H9 (cell line): Measurements from ENCODE around the gene THBS2. TPM values are rescaled to one million over a fixed set of nuclear protein-coding genes. Genes with fewer than 3 reads are reported as not detected.

Source experiments
- DNase-seq: peaks from one replicate; pipeline ENCODE4 v3.0.0-alpha.2; 2017
- H2AFZ ChIP-seq: one replicate; pipeline ENCODE4 v1.6.1; 2013; ENCODE audit warnings: mild to moderate bottlenecking, low read length, control low read depth, moderate library complexity
- H2AK5ac ChIP-seq: 2 replicates; pipeline ENCODE4 v1.6.1; 2013; ENCODE audit warnings: low read length, control low read depth, mixed read lengths; ENCODE audit not compliant: insufficient read length
- H2BK120ac ChIP-seq: one replicate; pipeline ENCODE4 v1.6.1; 2013; ENCODE audit warnings: low read depth, mild to moderate bottlenecking, low read length, control low read depth, inconsistent platforms; ENCODE audit not compliant: poor library complexity, severe bottlenecking
- H2BK12ac ChIP-seq: 2 replicates; pipeline ENCODE4 v1.6.1; 2013; ENCODE audit warnings: low read length, control low read depth, mixed read lengths, low read depth; ENCODE audit not compliant: insufficient read length
- H2BK15ac ChIP-seq: 2 replicates; pipeline ENCODE4 v1.6.1; 2013; ENCODE audit warnings: low read depth, low read length, control low read depth
- H2BK20ac ChIP-seq: one replicate; pipeline ENCODE4 v1.6.1; 2013; ENCODE audit warnings: low read depth, mild to moderate bottlenecking, low read length, control low read depth, inconsistent platforms; ENCODE audit not compliant: poor library complexity, severe bottlenecking
- H2BK5ac ChIP-seq: 2 replicates; pipeline ENCODE4 v1.6.1; 2013; ENCODE audit warnings: low read length, control low read depth, mixed read lengths; ENCODE audit not compliant: insufficient read length
- H3K14ac ChIP-seq: 2 replicates; pipeline ENCODE4 v1.6.1; 2013; ENCODE audit warnings: low read length, control low read depth; ENCODE audit not compliant: insufficient read depth
- H3K18ac ChIP-seq: 2 replicates; pipeline ENCODE4 v1.6.1; 2013; ENCODE audit warnings: low read depth, mild to moderate bottlenecking, mixed read lengths, low read length, control low read depth; ENCODE audit not compliant: insufficient read length
- H3K23ac ChIP-seq: 2 replicates; pipeline ENCODE4 v1.6.1; 2013; ENCODE audit warnings: low read length, control low read depth, mixed read lengths, low read depth; ENCODE audit not compliant: insufficient read length
- H3K23me2 ChIP-seq: 2 replicates; pipeline ENCODE4 v1.6.1; 2013; ENCODE audit warnings: low read depth, mild to moderate bottlenecking, mixed read lengths, low read length, control low read depth; ENCODE audit not compliant: insufficient read length, poor library complexity, severe bottlenecking
- H3K27ac ChIP-seq: 2 replicates; pipeline ENCODE4 v1.5.1; 2013; ENCODE audit warnings: low read length, control low read depth, mixed read lengths, low read depth; ENCODE audit not compliant: insufficient read length
- H3K27me3 ChIP-seq: 2 replicates; pipeline ENCODE4 v1.6.1; 2013; ENCODE audit warnings: low read length, control low read depth, inconsistent platforms; ENCODE audit not compliant: insufficient read depth
- H3K4ac ChIP-seq: 2 replicates; pipeline ENCODE4 v1.6.1; 2013; ENCODE audit warnings: low read depth, mild to moderate bottlenecking, control low read depth, inconsistent platforms, low read length, moderate library complexity
- H3K4me1 ChIP-seq: 2 replicates; pipeline ENCODE4 v1.6.1; 2013; ENCODE audit warnings: low read length, control low read depth, inconsistent platforms; ENCODE audit not compliant: insufficient read depth
- H3K4me2 ChIP-seq: 2 replicates; pipeline ENCODE4 v1.6.1; 2013; ENCODE audit warnings: low read length, control low read depth, mixed read lengths; ENCODE audit not compliant: insufficient read length, insufficient read depth
- H3K56ac ChIP-seq: 2 replicates; pipeline ENCODE4 v1.6.1; 2013; ENCODE audit warnings: low read depth, mild to moderate bottlenecking, mixed read lengths, low read length, control low read depth; ENCODE audit not compliant: insufficient read length
- H3K79me1 ChIP-seq: 2 replicates; pipeline ENCODE4 v1.6.1; 2013; ENCODE audit warnings: low read depth, mild to moderate bottlenecking, moderate library complexity, low read length, control low read depth, inconsistent platforms; ENCODE audit not compliant: insufficient read depth, poor library complexity, severe bottlenecking
- H3K79me2 ChIP-seq: 2 replicates; pipeline ENCODE4 v1.6.1; 2013; ENCODE audit warnings: low read length, control low read depth, inconsistent platforms; ENCODE audit not compliant: insufficient read depth
- H3K9ac ChIP-seq: 2 replicates; pipeline ENCODE4 v1.6.1; 2013; ENCODE audit warnings: low read length, control low read depth, mixed read lengths; ENCODE audit not compliant: insufficient read length; ENCODE audit errors: extremely low read depth
- H3K9me3 ChIP-seq: one replicate; pipeline ENCODE4 v1.6.1; 2013; ENCODE audit warnings: low read depth, low read length, inconsistent platforms; ENCODE audit not compliant: control insufficient read depth
- H3T11ph ChIP-seq: one replicate; pipeline ENCODE4 v1.6.1; 2013; ENCODE audit warnings: mild to moderate bottlenecking, low read length, control low read depth, inconsistent platforms
- H4K20me1 ChIP-seq: one replicate; pipeline ENCODE4 v1.6.1; 2013; ENCODE audit not compliant: control insufficient read depth, insufficient read length, insufficient read depth
- H4K5ac ChIP-seq: 2 replicates; pipeline ENCODE4 v1.6.1; 2013; ENCODE audit warnings: low read depth, mild to moderate bottlenecking, mixed read lengths, low read length, control low read depth; ENCODE audit not compliant: insufficient read length
- H4K8ac ChIP-seq: replicated peaks from 2 replicates; pipeline ENCODE4 v1.6.1; 2013; ENCODE audit warnings: low read length, control low read depth, mixed read lengths, low read depth; ENCODE audit not compliant: insufficient read length
- H4K91ac ChIP-seq: 2 replicates; pipeline ENCODE4 v1.6.1; 2013; ENCODE audit warnings: low read depth, mild to moderate bottlenecking, moderate library complexity, mixed read lengths, low read length, control low read depth; ENCODE audit not compliant: insufficient read length
- H3K27ac Mint-ChIP-seq, 3 experiments: 2 replicates in 2 of 3; 3 replicates in 1 of 3; pipeline ENCODE4 v1.8.0; 2020 to 2021; ENCODE audit warnings: mixed read lengths in 3 of 3, mild to moderate bottlenecking in 1 of 3, moderate library complexity in 1 of 3
- H3K27me3 Mint-ChIP-seq: 2 replicates; pipeline ENCODE4 v1.8.0; 2021; ENCODE audit warnings: low read depth, mild to moderate bottlenecking, moderate library complexity, mixed read lengths
- H3K36me3 Mint-ChIP-seq, 3 experiments: 2 replicates in 2 of 3; 3 replicates in 1 of 3; pipeline ENCODE4 v1.8.0; 2020 to 2021; ENCODE audit warnings: low read depth in 3 of 3, mixed read lengths in 3 of 3; ENCODE audit not compliant: insufficient read depth in 1 of 3
- H3K4me1 Mint-ChIP-seq, 2 experiments: 2 replicates each; pipeline ENCODE4 v1.8.0; 2020; ENCODE audit warnings: mixed read lengths in 2 of 2
- H3K4me3 Mint-ChIP-seq, 2 experiments: 2 replicates in 1 of 2; 3 replicates in 1 of 2; pipeline ENCODE4 v1.8.0; 2020 to 2021; ENCODE audit warnings: mild to moderate bottlenecking in 2 of 2, mixed read lengths in 2 of 2, moderate library complexity in 1 of 2
- H3K9me3 Mint-ChIP-seq, 2 experiments: 2 replicates in 1 of 2; 3 replicates in 1 of 2; pipeline ENCODE4 v1.8.0; 2020; ENCODE audit warnings: mild to moderate bottlenecking in 2 of 2, mixed read lengths in 2 of 2, moderate library complexity in 1 of 2
- WGBS: extraction: QIAGEN DNeasy Blood & Tissue Kit; methylation state at CpG from one replicate; pipeline ENCODE4 v1.1.7; 2013; ENCODE audit warnings: missing lambda C conversion rate, low lambda C conversion rate, mixed read lengths; ENCODE audit not compliant: insufficient read length; ENCODE audit errors: extremely low coverage; 5-methylcytosine and 5-hydroxymethylcytosine counted together
- total RNA-seq: library from RNA; stranded (reverse); gene quantifications from 2 replicates; pipeline ENCODE4 v1.2.1, GENCODE V29; 2021
- TF ChIP-seq, protein P1 (sequence below): fragments of 200-600 bp; sonication (generic); conservative IDR thresholded peaks from 3 replicates; pipeline ENCODE4 v1.8.0; 2021; ENCODE audit warnings: antibody characterized with exemption, mild to moderate bottlenecking

THBS2 gene
- total RNA-seq, 1 experiment from 2014 or later: 14.7 TPM

GRCh38 chr6:169186496-169187169, 67.0 kb downstream of the THBS2 start:
- Histone ChIP-seq H4K20me1 (no peaks in the 10 kb centered on the region), H3K4ac (no peak overlapping the region), H3K14ac (no peak overlapping the region), H3K4me1 (no peaks in the 10 kb centered on the region), H3K9me3 (no peaks in the 10 kb centered on the region), H3K79me2 (no peaks in the 10 kb centered on the region), H3K27me3 (no peaks in the 10 kb centered on the region), H3K9ac (no peak overlapping the region), H2AFZ (no peak overlapping the region), H3K27ac (no peak overlapping the region), H4K8ac (no peak overlapping the region), H3K23me2 (no peaks in the 10 kb centered on the region), H2BK5ac (no peak overlapping the region), H2AK5ac (no peak overlapping the region), H3K4me2 (no peak overlapping the region), H2BK120ac (no peak overlapping the region), H3K79me1 (no peaks in the 10 kb centered on the region), H3T11ph (no peak overlapping the region), H3K23ac (no peak overlapping the region), H2BK15ac (no peak overlapping the region), H3K56ac (no peak overlapping the region), H3K18ac (no peak overlapping the region), H2BK20ac (no peak overlapping the region), H4K91ac (no peak overlapping the region), H4K5ac (no peak overlapping the region), H2BK12ac (no peak overlapping the region)
- Mint-ChIP-seq H3K36me3 (peaks cover 0 to 4% (median 0%) of the 10 kb centered on the region in 3 experiments; a peak in 2 of 7 replicates), H3K27me3 (peaks cover 1% of the 10 kb centered on the region; the same call in 1 of the 2 replicates), H3K4me3 (no peak overlapping the region), H3K27ac (no peak overlapping the region), H3K9me3 (no peaks in the 10 kb centered on the region), H3K4me1 (peaks cover 3 to 6% of the 10 kb centered on the region in 2 experiments; a peak in 2 of 4 replicates)
- TF ChIP-seq, protein P1, sequence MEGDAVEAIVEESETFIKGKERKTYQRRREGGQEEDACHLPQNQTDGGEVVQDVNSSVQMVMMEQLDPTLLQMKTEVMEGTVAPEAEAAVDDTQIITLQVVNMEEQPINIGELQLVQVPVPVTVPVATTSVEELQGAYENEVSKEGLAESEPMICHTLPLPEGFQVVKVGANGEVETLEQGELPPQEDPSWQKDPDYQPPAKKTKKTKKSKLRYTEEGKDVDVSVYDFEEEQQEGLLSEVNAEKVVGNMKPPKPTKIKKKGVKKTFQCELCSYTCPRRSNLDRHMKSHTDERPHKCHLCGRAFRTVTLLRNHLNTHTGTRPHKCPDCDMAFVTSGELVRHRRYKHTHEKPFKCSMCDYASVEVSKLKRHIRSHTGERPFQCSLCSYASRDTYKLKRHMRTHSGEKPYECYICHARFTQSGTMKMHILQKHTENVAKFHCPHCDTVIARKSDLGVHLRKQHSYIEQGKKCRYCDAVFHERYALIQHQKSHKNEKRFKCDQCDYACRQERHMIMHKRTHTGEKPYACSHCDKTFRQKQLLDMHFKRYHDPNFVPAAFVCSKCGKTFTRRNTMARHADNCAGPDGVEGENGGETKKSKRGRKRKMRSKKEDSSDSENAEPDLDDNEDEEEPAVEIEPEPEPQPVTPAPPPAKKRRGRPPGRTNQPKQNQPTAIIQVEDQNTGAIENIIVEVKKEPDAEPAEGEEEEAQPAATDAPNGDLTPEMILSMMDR: no peak
- no CpG with 5 or more reads among the region's 25 CpGs for WGBS
- no peak for DNase-seq
